Heart left ventricle (tissue), 13 donors: ENCODE measurements around the gene PCBP3.

ENCODE experiments used
- CTCF ChIP-seq, 12 donors: fragments of 200-600 bp; sonication (generic) in 4 of 12; IDR thresholded peaks; one replicate each; pipeline versions ENCODE4 v1.5.0 to v1.8.0; 2018 to 2022; ENCODE audit warnings: antibody characterized with exemption in 12 of 12, mild to moderate bottlenecking in 5 of 12
- POLR2A ChIP-seq, 2 donors: fragments of 450-650 bp; IDR thresholded peaks; one replicate each; pipeline ENCODE4 v1.6.1; 2017; ENCODE audit warnings: antibody characterized with exemption in 2 of 2, mild to moderate bottlenecking in 2 of 2, moderate library complexity in 2 of 2
- donor health status: ischemic (EF 13 %, LVEDD 7.1; RV severe dilation, severe dysfunction).
- donor health status: DM: no; HTN: yes; CAD: no.
- donor health status: DM: no; HTN: no; CAD: no.
- donor health status: ischemic (EF 25% LVEDD 6.9; RV normal size, moderate dysfunction).
- donor health status: ischemic (EF 25% LVEDD 5.7; RV mildly dilated, moderate dysfunction).
- donor health status: ischemic (EF 35%, LVEDD 5.7; RV mildly dilated, moderate dysfunction).
- donor health status: nonischemic (EF 11% LVEDD 7.7; RV severe dilation, severe dysfunction).
- donor health status: DM: yes; HTN: yes; CAD: no.
- donor health status: PGD.
- donor health status: ischemic (EF 29% LVEDD 5.4; RV normal size, mild dysfunction).
- donor health status: nonischemic (EF 23%, LVEDD 6.1; RV moderate dilation, normal function).

- no peak for TF ChIP-seq CTCF (IDR thresholded peaks at IDR 0.05)
- TF ChIP-seq POLR2A (IDR thresholded peaks at IDR 0.05) = no peak
Measured at GRCh38 chr21:45897191-45898027, 253.9 kb downstream of the PCBP3 start.
